ENCODE results near the gene TSHR. TPM values are rescaled to one million over a fixed set of nuclear protein-coding genes. Genes with fewer than 3 reads are reported as not detected.

TSHR gene
- not detected in 2 replicates for total RNA-seq

DNA sequence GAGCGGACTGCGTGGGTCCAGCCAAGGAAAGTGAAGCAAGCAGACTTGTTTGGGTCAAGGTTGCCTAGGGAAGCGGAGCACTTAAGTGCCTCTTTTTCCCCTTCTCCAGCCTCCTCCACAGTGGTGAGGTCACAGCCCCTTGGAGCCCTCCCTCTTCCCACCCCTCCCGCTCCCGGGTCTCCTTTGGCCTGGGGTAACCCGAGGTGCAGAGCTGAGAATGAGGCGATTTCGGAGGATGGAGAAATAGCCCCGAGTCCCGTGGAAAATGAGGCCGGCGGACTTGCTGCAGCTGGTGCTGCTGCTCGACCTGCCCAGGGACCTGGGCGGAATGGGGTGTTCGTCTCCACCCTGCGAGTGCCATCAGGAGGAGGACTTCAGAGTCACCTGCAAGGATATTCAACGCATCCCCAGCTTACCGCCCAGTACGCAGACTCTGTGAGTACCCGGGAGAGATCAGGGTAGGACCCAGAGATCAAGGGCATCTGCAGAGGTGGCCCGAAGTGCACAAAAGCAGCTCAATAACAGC is at the start of gene TSHR:
TSHR (plus strand) TSS at position 206 of the 526 bp plus-strand sequence; CDS start at position 266, 60 bp downstream.

DNA sequence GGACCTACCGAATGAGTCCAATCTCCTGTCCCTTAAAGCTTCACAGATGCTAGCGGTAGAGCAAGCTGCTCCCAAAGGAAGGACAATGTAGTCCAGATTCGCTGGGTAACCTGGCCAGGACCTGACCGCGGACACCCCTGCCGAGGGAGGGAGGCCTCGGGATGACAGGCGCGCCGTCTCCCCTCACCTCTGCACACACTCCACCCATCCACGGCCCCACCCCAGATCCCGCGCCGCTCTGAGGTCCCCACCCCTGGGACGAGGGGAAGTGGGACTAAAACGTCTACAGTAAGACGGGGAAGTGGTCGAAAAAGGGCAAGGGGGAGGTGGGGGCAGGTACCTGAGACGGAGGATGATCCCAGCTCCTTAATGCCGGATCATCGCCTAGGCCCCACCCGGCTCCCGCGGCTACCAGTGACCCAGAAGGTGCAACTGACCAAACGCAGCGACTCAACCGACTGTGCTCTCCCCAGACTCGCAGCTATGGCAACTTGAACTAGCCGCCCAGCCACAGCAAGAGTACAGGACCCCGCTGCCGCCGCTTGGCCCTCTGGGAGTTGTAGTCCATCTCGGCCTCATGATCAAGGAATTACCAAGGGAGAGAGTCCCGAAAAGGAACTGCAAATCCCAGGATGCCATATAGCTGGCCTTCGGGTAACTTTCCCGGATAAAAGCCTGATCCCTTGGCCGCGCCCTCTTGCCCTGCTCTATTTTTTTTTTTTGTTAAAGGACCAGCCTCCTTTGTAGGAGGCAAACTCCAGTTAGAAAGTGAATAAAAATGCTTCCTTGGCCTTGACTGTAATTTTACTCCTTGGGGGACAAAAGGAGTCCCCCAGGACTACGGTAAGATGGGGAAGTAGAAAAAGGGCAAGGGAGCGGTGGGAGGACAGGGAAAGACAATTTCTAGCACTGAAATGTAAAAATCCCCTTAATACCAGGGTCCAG is 13.9 kb upstream of the TSHR start, which contains the start of gene CEP128:
CEP128 (minus strand) TSS at position 498 of the 945 bp plus-strand sequence.

Other genes with a start within 250 kb of the TSHR start
- 7.5 and 10.2 TPM in 2 replicates for gene CEP128, start 13.9 kb upstream of the TSHR start, total RNA-seq